Ishikawa (cell line): ENCODE results near the gene PPP1R27.

Experiments used
- CEBPB ChIP-seq: IDR thresholded peaks from 2 replicates; pipeline ENCODE4 v1.6.1; 2012
- CREB1 ChIP-seq: IDR thresholded peaks from 2 replicates; pipeline ENCODE4 v1.6.1; 2012; ENCODE audit warnings: low read depth
- EGR1 ChIP-seq: IDR thresholded peaks from 2 replicates; pipeline ENCODE4 v1.6.1; 2012
- EP300 ChIP-seq: IDR thresholded peaks from 2 replicates; pipeline ENCODE4 v1.6.1; 2012; ENCODE audit warnings: borderline replicate concordance
- FOXM1 ChIP-seq: IDR thresholded peaks from 2 replicates; pipeline ENCODE4 v1.6.1; 2012; ENCODE audit warnings: low read depth, borderline replicate concordance
- NFIC ChIP-seq: IDR thresholded peaks from 2 replicates; pipeline ENCODE4 v1.6.1; 2012
- RAD21 ChIP-seq: IDR thresholded peaks from 2 replicates; pipeline ENCODE4 v1.6.1; 2012; ENCODE audit warnings: low read depth
- TAF1 ChIP-seq: IDR thresholded peaks from 2 replicates; pipeline ENCODE4 v1.6.1; 2012; ENCODE audit warnings: low read depth, mild to moderate bottlenecking
- TCF12 ChIP-seq: IDR thresholded peaks from 2 replicates; pipeline ENCODE4 v1.6.1; 2012; ENCODE audit warnings: low read depth
- TEAD4 ChIP-seq: IDR thresholded peaks from 2 replicates; pipeline ENCODE4 v1.6.1; 2012
- YY1 ChIP-seq: IDR thresholded peaks from 2 replicates; pipeline ENCODE4 v1.6.1; 2012; ENCODE audit warnings: low read depth
- ZBTB7A ChIP-seq: IDR thresholded peaks from 2 replicates; pipeline ENCODE4 v1.6.1; 2012; ENCODE audit warnings: low read depth
- TF ChIP-seq, protein P1 (sequence below): IDR thresholded peaks from 2 replicates; pipeline ENCODE4 v1.6.1; 2012; ENCODE audit warnings: low read depth, mild to moderate bottlenecking
- TF ChIP-seq, protein P2 (sequence below): IDR thresholded peaks from 2 replicates; pipeline ENCODE4 v1.6.1; 2012
- TF ChIP-seq, protein P3 (sequence below): IDR thresholded peaks from 2 replicates; pipeline ENCODE4 v1.6.1; 2012

PPP1R27 gene

DNA sequence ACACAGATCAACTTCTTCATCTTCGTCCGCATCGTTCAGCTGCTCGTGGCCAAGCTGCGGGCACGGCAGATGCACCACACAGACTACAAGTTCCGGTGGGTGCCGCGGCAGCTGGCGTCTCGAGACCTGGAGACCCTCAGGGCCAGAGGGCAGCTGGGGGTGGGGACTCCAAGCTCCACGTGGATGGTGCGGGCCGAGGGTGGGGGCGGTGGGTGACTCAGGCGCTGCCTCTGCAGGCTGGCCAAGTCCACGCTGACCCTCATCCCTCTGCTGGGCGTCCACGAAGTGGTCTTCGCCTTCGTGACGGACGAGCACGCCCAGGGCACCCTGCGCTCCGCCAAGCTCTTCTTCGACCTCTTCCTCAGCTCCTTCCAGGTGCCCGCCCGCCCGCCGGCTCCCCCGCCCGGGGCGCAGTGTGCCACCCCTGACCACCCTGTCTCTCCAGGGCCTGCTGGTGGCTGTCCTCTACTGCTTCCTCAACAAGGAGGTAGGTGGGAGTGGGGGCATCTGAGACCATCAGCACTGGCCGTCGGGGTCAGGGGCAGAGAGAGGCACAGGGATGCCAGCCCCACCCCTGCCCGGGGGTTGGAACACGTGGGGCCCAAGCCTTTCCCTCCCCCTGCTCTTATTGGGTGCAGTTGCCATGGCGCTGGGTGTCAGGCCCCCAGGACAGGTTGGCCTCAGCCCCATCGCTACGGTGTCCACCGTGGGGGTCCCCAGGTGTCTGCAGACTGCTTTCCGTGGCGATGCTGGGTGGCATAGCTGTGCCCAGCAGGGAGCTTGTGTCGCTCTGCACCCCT lies 22.1 kb downstream of the PPP1R27 start:
- TF ChIP-seq EGR1 (no peak), CEBPB (no peak), RAD21 (no peak), TAF1 (no peak), ZBTB7A (no peak), TEAD4 (no peak), YY1 (no peak), TCF12 (no peak), NFIC (no peak), FOXM1 (no peak), EP300 (no peak), CREB1 (no peak)
- TF ChIP-seq, protein P1, sequence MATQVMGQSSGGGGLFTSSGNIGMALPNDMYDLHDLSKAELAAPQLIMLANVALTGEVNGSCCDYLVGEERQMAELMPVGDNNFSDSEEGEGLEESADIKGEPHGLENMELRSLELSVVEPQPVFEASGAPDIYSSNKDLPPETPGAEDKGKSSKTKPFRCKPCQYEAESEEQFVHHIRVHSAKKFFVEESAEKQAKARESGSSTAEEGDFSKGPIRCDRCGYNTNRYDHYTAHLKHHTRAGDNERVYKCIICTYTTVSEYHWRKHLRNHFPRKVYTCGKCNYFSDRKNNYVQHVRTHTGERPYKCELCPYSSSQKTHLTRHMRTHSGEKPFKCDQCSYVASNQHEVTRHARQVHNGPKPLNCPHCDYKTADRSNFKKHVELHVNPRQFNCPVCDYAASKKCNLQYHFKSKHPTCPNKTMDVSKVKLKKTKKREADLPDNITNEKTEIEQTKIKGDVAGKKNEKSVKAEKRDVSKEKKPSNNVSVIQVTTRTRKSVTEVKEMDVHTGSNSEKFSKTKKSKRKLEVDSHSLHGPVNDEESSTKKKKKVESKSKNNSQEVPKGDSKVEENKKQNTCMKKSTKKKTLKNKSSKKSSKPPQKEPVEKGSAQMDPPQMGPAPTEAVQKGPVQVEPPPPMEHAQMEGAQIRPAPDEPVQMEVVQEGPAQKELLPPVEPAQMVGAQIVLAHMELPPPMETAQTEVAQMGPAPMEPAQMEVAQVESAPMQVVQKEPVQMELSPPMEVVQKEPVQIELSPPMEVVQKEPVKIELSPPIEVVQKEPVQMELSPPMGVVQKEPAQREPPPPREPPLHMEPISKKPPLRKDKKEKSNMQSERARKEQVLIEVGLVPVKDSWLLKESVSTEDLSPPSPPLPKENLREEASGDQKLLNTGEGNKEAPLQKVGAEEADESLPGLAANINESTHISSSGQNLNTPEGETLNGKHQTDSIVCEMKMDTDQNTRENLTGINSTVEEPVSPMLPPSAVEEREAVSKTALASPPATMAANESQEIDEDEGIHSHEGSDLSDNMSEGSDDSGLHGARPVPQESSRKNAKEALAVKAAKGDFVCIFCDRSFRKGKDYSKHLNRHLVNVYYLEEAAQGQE, result no peak
- TF ChIP-seq, protein P2, sequence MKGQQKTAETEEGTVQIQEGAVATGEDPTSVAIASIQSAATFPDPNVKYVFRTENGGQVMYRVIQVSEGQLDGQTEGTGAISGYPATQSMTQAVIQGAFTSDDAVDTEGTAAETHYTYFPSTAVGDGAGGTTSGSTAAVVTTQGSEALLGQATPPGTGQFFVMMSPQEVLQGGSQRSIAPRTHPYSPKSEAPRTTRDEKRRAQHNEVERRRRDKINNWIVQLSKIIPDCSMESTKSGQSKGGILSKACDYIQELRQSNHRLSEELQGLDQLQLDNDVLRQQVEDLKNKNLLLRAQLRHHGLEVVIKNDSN, result no peak
- TF ChIP-seq, protein P3, sequence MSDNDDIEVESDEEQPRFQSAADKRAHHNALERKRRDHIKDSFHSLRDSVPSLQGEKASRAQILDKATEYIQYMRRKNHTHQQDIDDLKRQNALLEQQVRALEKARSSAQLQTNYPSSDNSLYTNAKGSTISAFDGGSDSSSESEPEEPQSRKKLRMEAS, result no peak

DNA sequence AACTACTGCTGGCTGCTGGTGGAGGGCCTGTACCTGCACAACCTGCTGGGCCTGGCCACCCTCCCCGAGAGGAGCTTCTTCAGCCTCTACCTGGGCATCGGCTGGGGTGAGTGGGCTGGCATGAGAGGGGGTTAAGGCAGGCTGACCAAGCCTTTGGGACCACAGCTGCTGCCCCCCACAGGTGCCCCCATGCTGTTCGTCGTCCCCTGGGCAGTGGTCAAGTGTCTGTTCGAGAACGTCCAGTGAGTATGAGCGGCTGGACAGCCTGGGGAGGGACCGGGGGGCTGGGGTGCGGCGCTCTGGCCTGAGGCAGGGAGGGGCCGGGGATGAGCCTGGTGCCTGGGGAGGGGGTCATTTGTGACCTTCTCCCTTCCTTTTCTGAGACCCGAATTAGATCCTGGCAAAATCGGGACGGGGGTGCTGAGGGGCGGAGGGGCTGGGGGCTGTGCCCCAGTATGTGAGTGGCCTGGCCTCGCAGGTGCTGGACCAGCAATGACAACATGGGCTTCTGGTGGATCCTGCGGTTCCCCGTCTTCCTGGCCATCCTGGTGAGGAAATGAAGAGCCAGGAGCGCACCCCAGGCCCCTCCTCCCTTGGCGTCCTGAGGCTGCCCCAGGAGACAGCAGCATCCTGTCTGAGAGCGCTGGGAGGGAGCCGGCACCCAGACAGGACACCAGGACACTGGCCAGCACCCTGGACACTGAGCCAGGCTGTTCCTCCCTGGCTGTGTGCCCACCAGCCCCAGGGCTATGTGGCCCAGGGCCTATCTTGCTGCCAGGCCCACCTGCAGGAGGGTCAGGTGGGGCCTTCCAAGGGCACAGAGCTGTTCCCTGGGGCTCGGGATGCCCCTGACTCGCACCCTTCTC lies 22.9 kb downstream of the PPP1R27 start:
- TF ChIP-seq ZBTB7A (no peak), CREB1 (no peak), TAF1 (no peak), RAD21 (no peak)

DNA sequence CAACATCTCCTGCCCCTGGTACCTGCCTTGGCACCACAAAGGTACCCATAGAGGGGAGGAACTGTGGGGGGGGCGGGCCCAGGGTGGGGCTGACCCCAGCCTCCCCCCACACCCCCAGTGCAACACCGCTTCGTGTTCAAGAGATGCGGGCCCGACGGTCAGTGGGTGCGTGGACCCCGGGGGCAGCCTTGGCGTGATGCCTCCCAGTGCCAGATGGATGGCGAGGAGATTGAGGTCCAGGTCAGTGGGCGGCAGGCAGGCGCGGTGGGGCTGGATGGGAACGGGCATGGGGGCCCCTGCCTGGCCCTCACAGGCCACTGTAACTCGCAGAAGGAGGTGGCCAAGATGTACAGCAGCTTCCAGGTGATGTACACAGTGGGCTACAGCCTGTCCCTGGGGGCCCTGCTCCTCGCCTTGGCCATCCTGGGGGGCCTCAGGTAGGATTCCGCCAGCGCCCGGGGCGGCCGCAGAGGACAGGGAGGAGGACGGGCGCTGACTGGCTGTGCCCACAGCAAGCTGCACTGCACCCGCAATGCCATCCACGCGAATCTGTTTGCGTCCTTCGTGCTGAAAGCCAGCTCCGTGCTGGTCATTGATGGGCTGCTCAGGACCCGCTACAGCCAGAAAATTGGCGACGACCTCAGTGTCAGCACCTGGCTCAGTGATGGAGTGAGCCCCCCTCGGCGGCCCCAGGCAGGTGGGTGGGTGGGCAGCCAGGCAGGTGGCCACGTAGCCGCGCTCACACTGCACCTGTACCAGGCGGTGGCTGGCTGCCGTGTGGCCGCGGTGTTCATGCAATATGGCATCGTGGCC lies 23.8 kb downstream of the PPP1R27 start:
- TF ChIP-seq, protein P1, result no peak
- TF ChIP-seq CREB1, result no peak
- TF ChIP-seq EP300, result no peak
- no peak for TF ChIP-seq YY1
- TF ChIP-seq EGR1, result no peak
- TF ChIP-seq FOXM1, result no peak
- TF ChIP-seq CEBPB, result no peak
- no peak for TF ChIP-seq TCF12
- no peak for TF ChIP-seq NFIC
- no peak for TF ChIP-seq ZBTB7A

DNA sequence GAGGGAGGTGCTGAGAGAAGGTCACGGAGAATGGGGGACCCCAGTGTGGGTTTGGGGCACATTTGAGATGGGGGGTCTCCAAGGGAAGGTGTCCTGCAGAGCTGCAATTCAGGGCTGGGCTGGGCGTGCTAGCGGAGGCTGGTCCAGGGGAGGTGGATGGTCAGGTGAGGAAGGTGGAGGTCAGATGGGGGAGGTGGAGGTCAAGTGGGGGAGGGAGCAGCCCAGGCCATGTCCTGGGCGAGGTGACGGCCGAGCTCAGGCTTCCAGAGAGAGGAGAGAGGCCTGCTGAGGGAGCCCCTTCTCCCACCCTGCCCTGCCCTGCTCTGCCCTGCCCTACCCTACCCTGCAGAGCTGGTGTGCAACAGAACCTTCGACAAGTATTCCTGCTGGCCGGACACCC lies 24.4 kb downstream of the PPP1R27 start:
- no peak for TF ChIP-seq TCF12
- TF ChIP-seq EP300, result no peak
- TF ChIP-seq, protein P3, result no peak
- no peak for TF ChIP-seq RAD21
- TF ChIP-seq TEAD4, result no peak
- TF ChIP-seq, protein P2, result no peak
- TF ChIP-seq YY1, result no peak
- TF ChIP-seq CEBPB, result no peak

DNA sequence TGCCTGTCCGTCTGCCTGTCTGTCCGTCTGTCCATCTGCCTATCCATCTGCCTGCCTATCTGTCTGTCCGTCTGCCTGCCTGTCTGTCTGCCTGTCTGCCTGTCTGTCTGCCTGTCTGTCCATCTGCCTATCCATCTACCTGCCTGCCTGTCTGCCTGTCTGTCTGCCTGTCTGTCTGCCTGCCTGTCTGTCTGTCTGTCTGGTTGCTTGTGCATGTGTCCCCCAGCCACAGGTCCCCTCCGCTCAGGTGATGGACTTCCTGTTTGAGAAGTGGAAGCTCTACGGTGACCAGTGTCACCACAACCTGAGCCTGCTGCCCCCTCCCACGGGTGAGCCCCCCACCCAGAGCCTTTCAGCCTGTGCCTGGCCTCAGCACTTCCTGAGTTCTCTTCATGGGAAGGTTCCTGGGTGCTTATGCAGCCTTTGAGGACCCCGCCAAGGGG lies 25.3 kb downstream of the PPP1R27 start:
- TF ChIP-seq RAD21 (no peak), ZBTB7A (no peak), EP300 (no peak), TCF12 (no peak)
- TF ChIP-seq, protein P2, result no peak
- TF ChIP-seq, protein P1, result no peak
